Midbrain (tissue), 1 donor: Measurements from ENCODE around the gene POLE.
A peak's percentile ranks its signal among the peaks of the same experiment; 100 is the strongest.
"Not testable (repeated sequence)": the region's sequence is repeated elsewhere in the genome, so short reads cannot be mapped to it uniquely, and the experiment has no call there.

Source experiments
- DNase-seq: peaks from one replicate; lab custom pipeline; 2025; lab: John Stamatoyannopoulos, UW

The POLE gene

DNA sequence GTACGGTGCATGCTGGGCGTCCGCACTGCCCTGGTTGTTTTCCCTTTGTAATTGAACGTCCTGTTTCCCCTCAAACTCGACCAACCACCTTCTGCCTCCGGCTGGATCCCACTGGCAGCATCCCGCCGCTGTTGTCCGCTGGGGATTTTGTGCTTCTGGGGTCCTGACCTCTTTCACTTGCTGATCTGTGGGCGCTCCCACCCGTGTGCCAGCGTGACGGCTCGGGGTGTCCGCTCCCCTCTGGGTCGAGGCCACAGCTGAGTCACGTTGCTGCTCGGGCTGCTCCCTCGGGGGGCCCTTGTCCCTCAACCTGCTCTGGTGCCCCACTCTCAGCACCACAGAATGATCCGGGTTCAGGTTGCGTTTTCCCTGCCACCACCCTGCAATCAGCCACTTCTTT is 31.5 kb upstream of the POLE start:
- no peak for DNase-seq

- no peak for DNase-seq
Measured at GRCh38 chr12:132717531-132718387, 30.6 kb upstream of the POLE start.

DNA sequence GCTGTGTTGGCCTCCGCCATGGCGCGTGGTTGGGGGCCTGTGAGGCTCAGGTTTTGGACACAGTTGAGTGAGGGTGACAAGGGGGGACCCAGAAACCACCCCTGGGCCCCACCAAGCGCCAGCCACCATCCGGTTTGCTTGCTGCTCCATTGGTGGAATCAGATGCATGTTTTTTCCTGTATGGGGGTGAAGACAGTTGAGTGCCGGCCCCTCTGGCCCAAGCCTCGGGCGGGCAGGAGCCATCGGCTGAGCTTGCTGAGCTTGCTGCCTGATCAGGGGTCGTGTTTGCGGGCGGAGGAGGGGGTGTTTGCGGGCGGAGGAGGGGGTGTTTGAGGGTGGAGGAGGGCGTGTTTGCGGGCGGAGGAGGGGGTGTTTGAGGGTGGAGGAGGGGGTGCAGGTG is 29.9 kb upstream of the POLE start:
- no peak for DNase-seq

- DNase-seq: no peak
Measured at GRCh38 chr12:132716356-132716755, 29.2 kb upstream of the POLE start.

DNA sequence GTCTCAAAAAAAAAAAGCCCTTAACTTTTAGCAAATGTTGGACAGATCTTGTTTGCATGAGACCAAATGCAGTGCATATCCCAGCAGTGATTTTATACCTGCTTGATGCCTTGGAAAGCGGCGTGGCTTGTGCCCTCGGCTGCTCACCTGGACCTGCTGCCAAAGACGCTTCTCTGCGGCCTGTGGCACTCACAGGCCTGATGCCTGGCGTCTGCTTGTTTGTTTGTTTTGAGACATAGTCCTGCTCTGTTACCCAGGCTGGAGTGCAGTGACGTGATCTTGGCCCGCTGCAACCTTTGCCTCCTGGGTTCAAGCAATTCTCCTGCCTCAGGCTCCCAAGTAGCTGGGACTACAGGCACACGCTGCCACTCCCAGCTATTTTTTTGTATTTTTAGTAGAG is 28.7 kb upstream of the POLE start:
- DNase-seq: no peak

DNA sequence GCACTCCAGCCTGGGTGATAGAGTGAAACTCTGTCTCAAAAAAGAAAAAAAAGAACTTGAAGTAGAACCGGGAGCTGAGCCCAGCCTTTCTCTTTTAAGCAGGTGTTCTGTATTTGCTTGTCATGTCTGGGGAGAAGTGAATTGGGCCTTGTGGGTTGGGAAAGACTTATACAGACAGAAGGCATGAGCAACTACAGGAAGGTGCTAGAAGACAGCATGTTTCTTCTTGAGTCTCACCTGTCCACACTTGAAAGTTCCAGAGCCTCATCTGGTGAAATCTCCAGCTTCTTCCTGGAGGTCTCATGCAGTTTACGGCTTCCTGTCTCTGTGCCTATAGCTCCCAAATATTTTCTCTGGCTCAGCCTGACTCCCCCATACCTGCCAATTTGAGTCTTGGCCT is 26.0 kb upstream of the POLE start:
- no peak for DNase-seq

DNA sequence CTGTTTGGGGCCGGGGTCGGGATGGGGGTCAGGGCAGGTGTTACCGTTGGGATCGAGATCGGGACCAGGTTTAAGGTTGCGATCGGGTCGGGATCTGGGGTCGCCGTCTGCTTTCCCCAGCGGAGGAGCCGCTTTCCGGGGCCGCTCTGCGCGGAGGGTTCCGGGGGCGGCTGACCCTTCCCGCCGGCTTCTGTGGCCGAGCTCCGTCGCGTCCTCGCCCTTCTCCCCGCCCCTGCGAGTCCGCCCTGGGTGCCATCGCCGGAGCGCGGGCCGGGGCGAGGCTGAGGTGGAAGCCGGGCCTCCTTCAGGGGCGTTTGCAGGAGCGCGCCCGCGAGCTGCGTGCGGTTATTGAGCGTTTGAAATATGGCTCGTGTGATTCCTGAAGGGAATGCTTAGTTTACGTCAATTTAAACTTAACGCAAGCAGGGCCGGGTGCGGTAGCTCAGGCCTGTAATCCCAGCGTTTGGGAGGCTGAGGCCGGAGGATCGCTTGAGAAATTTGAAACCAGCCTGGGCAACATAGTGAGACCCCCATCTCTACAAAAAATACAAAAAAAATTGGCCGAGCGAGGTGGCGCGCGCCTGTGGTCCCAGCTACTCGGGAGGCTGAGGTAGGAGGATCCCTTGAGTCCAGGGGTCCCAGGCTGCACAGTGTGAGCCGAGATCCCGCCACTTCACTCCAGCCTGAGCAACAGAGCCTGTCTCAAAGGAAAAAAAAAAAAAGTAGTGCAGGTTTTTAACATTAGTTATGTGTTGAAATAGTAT is 24.1 kb upstream of the POLE start:
- no peak for DNase-seq

DNA sequence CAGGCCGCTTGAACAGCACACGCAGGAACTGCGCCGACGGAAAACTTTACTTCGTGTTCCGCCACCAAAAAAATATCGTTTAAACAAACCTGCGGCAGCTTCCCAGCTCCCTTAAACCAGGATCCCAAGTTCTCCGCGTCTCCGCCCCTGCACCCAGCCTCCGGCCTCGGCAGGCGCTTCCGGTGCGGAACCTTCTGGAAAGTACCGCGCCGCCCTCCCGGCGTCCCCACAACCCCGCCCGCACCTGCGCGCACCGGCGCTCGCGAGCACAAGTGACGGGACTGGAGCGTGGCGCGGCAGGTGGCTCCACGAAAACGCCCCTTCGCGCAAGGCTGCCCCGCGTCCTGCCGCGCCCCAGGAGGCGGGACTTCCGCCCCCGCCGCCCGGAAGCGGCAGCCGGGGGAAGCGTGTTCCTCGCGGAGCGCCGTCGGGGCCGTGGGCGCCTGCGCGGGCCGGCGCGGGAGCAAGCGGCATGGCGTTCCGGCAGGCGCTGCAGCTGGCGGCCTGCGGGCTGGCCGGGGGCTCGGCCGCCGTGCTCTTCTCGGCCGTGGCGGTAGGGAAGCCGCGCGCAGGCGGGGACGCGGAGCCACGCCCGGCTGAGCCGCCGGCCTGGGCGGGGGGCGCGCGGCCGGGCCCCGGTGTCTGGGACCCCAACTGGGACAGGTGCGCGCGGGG is 23.4 kb upstream of the POLE start, which contains the start of gene PGAM5:
PGAM5 (plus strand) TSS at position 438 of the 675 bp plus-strand sequence; CDS start at position 473, 35 bp downstream.
- peak; percentile 82 for DNase-seq

DNA sequence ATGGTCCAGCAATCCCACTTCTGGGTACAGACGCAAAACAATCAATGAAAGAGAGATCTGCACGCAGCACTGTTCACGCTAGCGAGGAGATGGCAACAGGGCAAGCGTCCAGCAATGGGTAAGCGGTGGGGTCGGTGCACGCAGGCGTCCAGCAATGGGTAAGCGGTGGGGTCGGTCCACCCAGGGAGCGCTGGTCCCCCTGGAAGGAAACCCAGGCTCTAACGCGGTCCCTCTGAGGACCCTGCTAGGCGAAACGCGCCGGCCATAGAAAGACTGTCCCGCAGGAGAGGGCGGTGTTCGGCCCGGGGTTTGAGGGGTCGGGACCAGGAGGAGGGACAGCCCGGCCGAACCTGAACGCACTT is 22.9 kb upstream of the POLE start:
- DNase-seq: no peak

DNA sequence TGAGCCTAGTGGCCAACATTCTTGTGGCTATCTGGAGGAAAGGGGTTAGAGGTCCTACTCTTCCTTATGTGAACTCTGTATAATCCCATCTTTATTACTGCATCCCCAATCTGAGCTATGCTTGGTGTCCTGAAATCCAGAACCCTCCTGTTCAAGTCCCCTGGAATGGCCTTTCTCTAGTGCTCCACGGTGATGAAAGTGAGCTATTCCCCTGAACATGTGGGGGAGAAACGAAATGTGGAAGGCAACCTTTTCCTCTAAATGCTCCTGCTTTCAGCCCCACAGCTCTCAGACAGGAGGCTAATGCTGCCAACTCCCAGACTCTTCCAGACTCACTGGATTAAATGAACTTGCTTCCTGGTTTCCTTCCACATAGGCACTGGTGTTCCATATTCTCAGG is 21.0 kb upstream of the POLE start:
- DNase-seq: no peak

DNA sequence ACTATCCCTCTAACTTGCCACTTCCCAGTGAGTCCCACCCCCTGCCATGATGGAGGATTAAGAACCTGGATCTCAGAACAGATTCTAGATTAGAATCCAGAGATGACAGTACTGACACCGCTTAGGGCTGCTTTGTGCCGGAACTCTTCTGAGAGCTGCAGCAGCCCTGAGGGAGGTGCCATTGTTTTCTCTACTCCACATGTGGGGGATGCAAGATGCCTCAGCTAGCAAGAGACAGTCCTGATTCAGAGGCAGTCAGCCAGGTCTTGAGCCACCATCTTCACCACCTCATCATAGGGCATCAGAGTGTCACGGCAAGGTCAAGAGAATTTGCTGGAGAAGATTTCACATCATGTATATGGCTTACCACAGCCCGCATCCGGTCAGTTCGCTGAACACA is 20.1 kb upstream of the POLE start:
- DNase-seq: no peak

DNA sequence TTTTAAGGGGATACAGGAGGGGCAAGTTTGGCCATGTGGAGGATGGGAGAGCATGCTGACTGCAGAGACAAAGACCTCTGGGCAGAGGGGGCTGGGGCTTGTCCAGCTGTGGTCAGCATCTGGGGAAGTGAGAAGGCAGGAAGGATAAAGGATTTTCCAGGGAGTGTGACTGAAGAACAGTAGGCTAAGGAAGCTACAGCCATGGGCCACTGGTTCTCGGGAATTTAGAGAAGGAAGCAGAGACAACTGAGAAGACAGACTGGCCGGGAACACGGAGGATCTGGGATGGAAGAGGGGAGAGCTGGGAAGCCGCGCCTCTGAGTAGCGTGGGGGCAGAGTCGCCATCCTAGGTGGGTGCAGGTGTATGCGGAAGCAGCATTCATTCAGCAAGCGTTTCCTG is 16.5 kb upstream of the POLE start:
- no peak for DNase-seq

DNA sequence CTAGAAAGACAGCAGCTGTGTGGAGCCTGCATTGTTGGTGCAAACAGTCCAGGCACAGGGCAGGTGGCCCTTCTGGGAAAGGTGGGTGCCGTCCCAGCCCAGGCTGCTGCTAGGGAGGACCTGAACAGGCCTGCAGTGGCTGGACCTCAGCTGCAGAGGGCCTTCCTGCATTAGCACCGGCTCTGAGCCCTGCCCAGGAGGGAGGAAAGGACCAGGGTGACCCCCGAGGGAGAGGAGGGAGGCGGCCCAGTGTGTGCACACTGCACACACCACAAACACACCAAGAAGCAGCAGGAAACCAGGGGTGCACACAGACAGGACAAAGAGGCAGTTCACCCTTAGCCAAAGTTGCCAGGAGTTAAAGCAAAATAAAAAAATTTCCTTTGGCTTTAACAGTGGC is 15.5 kb upstream of the POLE start:
- no peak for DNase-seq

GRCh38 chr12:132700212-132700822 is 13.2 kb upstream of the POLE start:
- no peak for DNase-seq

DNA sequence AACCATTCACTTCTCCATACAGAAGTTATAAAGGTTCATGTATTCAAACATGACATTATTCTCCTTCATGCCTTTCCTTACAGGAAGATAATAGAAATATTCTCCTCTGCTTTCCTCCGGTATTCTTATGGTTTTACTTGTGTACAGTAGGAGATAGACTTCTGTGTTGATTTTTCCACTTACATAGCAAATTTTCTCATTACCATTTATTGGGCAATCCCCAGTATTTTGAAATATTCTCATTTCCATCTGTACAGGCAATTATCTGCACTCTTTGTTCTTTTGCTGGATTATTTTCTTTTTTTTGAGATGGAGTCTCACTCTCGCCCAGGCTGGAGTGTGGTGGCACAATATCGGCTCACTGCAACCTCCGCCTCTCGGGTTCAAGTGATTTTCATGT is 11.2 kb upstream of the POLE start:
- DNase-seq: no peak

GRCh38 chr12:132695431-132695830 is 8.3 kb upstream of the POLE start:
- DNase-seq: no peak

DNA sequence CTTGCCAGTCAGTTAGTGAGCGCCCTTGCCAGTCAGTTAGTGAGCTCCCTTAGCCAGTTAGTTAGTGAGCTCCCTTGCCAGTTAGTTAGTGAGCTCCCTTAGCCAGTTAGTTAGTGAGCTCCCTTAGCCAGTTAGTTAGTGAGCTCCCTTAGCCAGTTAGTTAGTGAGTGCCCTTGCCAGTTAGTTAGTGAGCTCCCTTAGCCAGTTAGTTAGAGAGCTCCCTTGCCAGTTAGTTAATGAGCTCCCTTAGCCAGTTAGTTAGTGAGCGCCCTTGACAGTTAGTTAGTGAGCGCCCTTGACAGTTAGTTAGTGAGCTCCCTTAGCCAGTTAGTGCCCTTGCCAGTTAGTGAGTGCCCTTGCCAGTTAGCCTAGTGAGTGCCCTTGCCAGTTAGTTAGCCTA is 7.7 kb upstream of the POLE start:
- not testable (repeated sequence) for DNase-seq

GRCh38 chr12:132692030-132692429 is 4.9 kb upstream of the POLE start:
- DNase-seq: not testable (repeated sequence)

DNA sequence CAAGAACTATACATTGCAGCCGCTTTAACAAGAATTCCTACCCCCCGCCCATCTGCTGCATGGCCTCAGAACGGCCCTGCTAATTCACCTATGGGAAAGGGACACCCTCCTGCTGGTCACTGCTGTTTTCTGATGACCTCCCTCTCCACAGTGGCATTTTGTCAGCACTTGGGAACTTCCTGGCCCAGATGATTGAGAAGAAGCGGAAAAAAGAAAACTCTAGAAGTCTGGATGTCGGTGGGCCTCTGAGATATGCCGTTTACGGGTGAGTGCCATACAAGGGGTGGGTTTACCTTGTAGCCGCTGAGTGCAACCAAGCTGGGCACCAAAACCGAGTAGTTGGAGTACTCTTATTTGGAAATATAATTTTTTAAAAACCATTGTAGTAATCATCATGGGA is 3.0 kb upstream of the POLE start:
- no peak for DNase-seq

- DNase-seq: no peak
Measured at GRCh38 chr12:132689227-132689626, 2.1 kb upstream of the POLE start.

GRCh38 chr12:132686825-132687210 is 324 bp downstream of the POLE start:
- no peak for DNase-seq

DNA sequence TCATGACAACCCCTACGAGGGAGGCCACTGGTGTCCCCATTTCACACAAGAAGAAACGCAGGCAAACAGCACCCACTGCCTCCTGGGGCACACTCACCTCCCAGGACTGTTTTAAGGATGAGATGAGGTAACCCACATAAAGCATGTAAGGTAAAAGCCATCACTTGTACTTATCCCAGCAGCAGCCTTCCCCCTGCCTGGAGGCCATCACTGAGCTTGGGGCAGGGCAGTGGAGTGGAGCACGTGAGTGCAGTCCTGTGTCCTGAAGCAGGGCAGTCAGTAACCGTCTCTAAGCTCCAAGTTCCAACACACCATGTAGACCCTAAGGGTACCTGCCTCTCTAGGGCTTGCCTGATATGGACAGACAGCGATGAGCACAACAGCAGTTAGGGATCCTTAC is 1.7 kb downstream of the POLE start:
- no peak for DNase-seq
